ENCODE measurements around the gene RNF150.

The RNF150 gene

GRCh38 chr4:140980426-140981200 is 152.7 kb downstream of the RNF150 start:
- no peak for DNase-seq (ENCODE audit: low spot score)

GRCh38 chr4:140976768-140977167 is 156.5 kb downstream of the RNF150 start:
- DNase-seq (ENCODE audit: low spot score): no peak

GRCh38 chr4:140971077-140971792 is 162.0 kb downstream of the RNF150 start:
- DNase-seq (ENCODE audit: low spot score): no peak

- DNase-seq (ENCODE audit: low spot score): no peak
These were observed 164.0 kb downstream of the RNF150 start for GRCh38 chr4:140969296-140969695.

GRCh38 chr4:140968371-140968770 is 164.9 kb downstream of the RNF150 start:
- DNase-seq (ENCODE audit: low spot score): no peak

- no peak for DNase-seq (ENCODE audit: low spot score)
These were observed 169.4 kb downstream of the RNF150 start for GRCh38 chr4:140963883-140964282.

- no peak for DNase-seq (ENCODE audit: low spot score)
These were observed 177.6 kb downstream of the RNF150 start for GRCh38 chr4:140955641-140956040.

GRCh38 chr4:140952717-140953116 is 180.6 kb downstream of the RNF150 start:
- DNase-seq (ENCODE audit: low spot score): no peak

- no peak for DNase-seq (ENCODE audit: low spot score)
These were observed 185.8 kb downstream of the RNF150 start for GRCh38 chr4:140947506-140947905.

GRCh38 chr4:140945106-140945505 is 188.2 kb downstream of the RNF150 start:
- no peak for DNase-seq (ENCODE audit: low spot score)

GRCh38 chr4:140944572-140944971 is 188.7 kb downstream of the RNF150 start:
- no peak for DNase-seq (ENCODE audit: low spot score)

- no peak for DNase-seq (ENCODE audit: low spot score)
These were observed 189.1 kb downstream of the RNF150 start for GRCh38 chr4:140944199-140944515.

- DNase-seq (ENCODE audit: low spot score): no peak
These were observed 189.6 kb downstream of the RNF150 start for GRCh38 chr4:140943486-140944198.

GRCh38 chr4:140940589-140940988 is 192.7 kb downstream of the RNF150 start:
- no peak for DNase-seq (ENCODE audit: low spot score)

GRCh38 chr4:140937866-140938265 is 195.4 kb downstream of the RNF150 start:
- no peak for DNase-seq (ENCODE audit: low spot score)

- no peak for DNase-seq (ENCODE audit: low spot score)
These were observed 198.0 kb downstream of the RNF150 start for GRCh38 chr4:140935254-140935653.

GRCh38 chr4:140932501-140933045 is 200.7 kb downstream of the RNF150 start:
- no peak for DNase-seq (ENCODE audit: low spot score)

- DNase-seq (ENCODE audit: low spot score): no peak
These were observed 201.4 kb downstream of the RNF150 start for GRCh38 chr4:140931911-140932310.

GRCh38 chr4:140930557-140930956 is 202.7 kb downstream of the RNF150 start:
- no peak for DNase-seq (ENCODE audit: low spot score)

GRCh38 chr4:140930011-140930410 is 203.3 kb downstream of the RNF150 start:
- no peak for DNase-seq (ENCODE audit: low spot score)

GRCh38 chr4:140928880-140929279 is 204.4 kb downstream of the RNF150 start:
- DNase-seq (ENCODE audit: low spot score): no peak

GRCh38 chr4:140926672-140927071 is 206.6 kb downstream of the RNF150 start:
- no peak for DNase-seq (ENCODE audit: low spot score)

- DNase-seq (ENCODE audit: low spot score): no peak
These were observed 207.9 kb downstream of the RNF150 start for GRCh38 chr4:140925417-140925816.
